Cerebellar nuclear complex (tissue), 1 donor: Measurements from ENCODE around the gene SEC14L1.
"Not testable (repeated sequence)": the region's sequence is repeated elsewhere in the genome, so short reads cannot be mapped to it uniquely, and the experiment has no call there.

Experiments used
- DNase-seq, 2 experiments: peaks; one replicate each; lab custom pipeline; 2025; lab: John Stamatoyannopoulos, UW

Gene SEC14L1

GRCh38 chr17:77116371-77116860 is 24.4 kb upstream of the SEC14L1 start:
- DNase-seq: no peak

- no peak for DNase-seq
Observed at GRCh38 chr17:77117415-77117814, 23.4 kb upstream of the SEC14L1 start.

- no peak for DNase-seq
Observed at GRCh38 chr17:77118251-77118928, 22.4 kb upstream of the SEC14L1 start.

- DNase-seq: no peak
Observed at GRCh38 chr17:77119668-77120301, 21.0 kb upstream of the SEC14L1 start.

- DNase-seq: peak; percentile 90 to 93
Observed at GRCh38 chr17:77120868-77121267, 19.9 kb upstream of the SEC14L1 start.

GRCh38 chr17:77124192-77124889 is 16.4 kb upstream of the SEC14L1 start:
- no peak for DNase-seq

- no peak for DNase-seq
Observed at GRCh38 chr17:77125432-77125901, 15.3 kb upstream of the SEC14L1 start.

- DNase-seq: no peak
Observed at GRCh38 chr17:77126519-77126918, 14.2 kb upstream of the SEC14L1 start.

GRCh38 chr17:77127735-77128361 is 12.9 kb upstream of the SEC14L1 start:
- DNase-seq: no peak

- DNase-seq: no peak
Observed at GRCh38 chr17:77128896-77129567, 11.7 kb upstream of the SEC14L1 start.

- DNase-seq: no peak
Observed at GRCh38 chr17:77129568-77130301, 11.0 kb upstream of the SEC14L1 start.

GRCh38 chr17:77130525-77130924 is 10.2 kb upstream of the SEC14L1 start:
- no peak for DNase-seq

- no peak for DNase-seq
Observed at GRCh38 chr17:77131904-77132303, 8.9 kb upstream of the SEC14L1 start.

GRCh38 chr17:77132411-77133086 is 8.2 kb upstream of the SEC14L1 start:
- no peak for DNase-seq

- DNase-seq: no peak
Observed at GRCh38 chr17:77133087-77133638, 7.6 kb upstream of the SEC14L1 start.

- DNase-seq: no peak
Observed at GRCh38 chr17:77136420-77136767, 4.4 kb upstream of the SEC14L1 start.

- no peak for DNase-seq
Observed at GRCh38 chr17:77137111-77137510, 3.7 kb upstream of the SEC14L1 start.

GRCh38 chr17:77137886-77138285 is 2.9 kb upstream of the SEC14L1 start:
- DNase-seq: not testable (repeated sequence)

GRCh38 chr17:77140166-77140877 is 447 bp upstream of the SEC14L1 start:
- peak; percentile 94 to 97 for DNase-seq
